T-helper 1 cell (primary cell): ENCODE measurements around the gene SH3TC1.

Experiments
- DNase-seq, 5 donors: peaks; one replicate each; pipeline ENCODE4 v3.0.0-alpha.2; 2012 to 2020
- total RNA-seq, 4 donors: gene quantifications; one replicate each; lab custom pipeline; 2026; lab: John Stamatoyannopoulos, UW

SH3TC1 gene
- total RNA-seq, result 31.1 to 37.7 (median 34.2) reads per million in 4 donors

- DNase-seq, result peak; percentile 27 to 77 (median 36)
These were observed at the start of gene SH3TC1 for GRCh38 chr4:8198906-8199593. TSS of gene SH3TC1 (plus strand) at chr4:8199290. CDS start at chr4:8205195, 5,905 bp downstream.

- DNase-seq, result no peak
These were observed 49.4 kb upstream of the SH3TC1 start for GRCh38 chr4:8149664-8150063.

- no peak for DNase-seq
These were observed 48.7 kb upstream of the SH3TC1 start for GRCh38 chr4:8150152-8151090.

GRCh38 chr4:8151165-8151650 lies 47.9 kb upstream of the SH3TC1 start:
- DNase-seq, result no peak

- no peak for DNase-seq
These were observed 46.8 kb upstream of the SH3TC1 start for GRCh38 chr4:8152090-8152864.

GRCh38 chr4:8152865-8153257 lies 46.2 kb upstream of the SH3TC1 start:
- no peak for DNase-seq

- no peak for DNase-seq
These were observed 45.6 kb upstream of the SH3TC1 start for GRCh38 chr4:8153441-8153840.

- DNase-seq, result no peak
These were observed 44.0 kb upstream of the SH3TC1 start for GRCh38 chr4:8155048-8155447.

- no peak for DNase-seq
These were observed 43.2 kb upstream of the SH3TC1 start for GRCh38 chr4:8155660-8156421.

GRCh38 chr4:8156617-8157016 lies 42.5 kb upstream of the SH3TC1 start:
- no peak for DNase-seq

- DNase-seq, result no peak
These were observed 41.6 kb upstream of the SH3TC1 start for GRCh38 chr4:8157496-8157895.

GRCh38 chr4:8157944-8158709 lies 41.0 kb upstream of the SH3TC1 start:
- DNase-seq, result peak in 1 of 5 donors; percentile 7

GRCh38 chr4:8158710-8159536 lies 40.2 kb upstream of the SH3TC1 start, which contains the start of gene ABLIM2:
TSS of gene ABLIM2 (minus strand) at chr4:8158813. CDS start at chr4:8158689, 124 bp downstream.
- DNase-seq, result peak; percentile 97 to 99 (median 97)

GRCh38 chr4:8159537-8160232 lies 39.4 kb upstream of the SH3TC1 start:
- DNase-seq, result no peak

GRCh38 chr4:8160233-8160560 lies 38.9 kb upstream of the SH3TC1 start:
- DNase-seq, result no peak

- DNase-seq, result no peak
These were observed 38.5 kb upstream of the SH3TC1 start for GRCh38 chr4:8160572-8160971.

GRCh38 chr4:8162625-8163024 lies 36.5 kb upstream of the SH3TC1 start:
- no peak for DNase-seq

- no peak for DNase-seq
These were observed 36.1 kb upstream of the SH3TC1 start for GRCh38 chr4:8163026-8163425.

GRCh38 chr4:8163436-8164193 lies 35.5 kb upstream of the SH3TC1 start:
- DNase-seq, result no peak
